Fibroblast of the aortic adventitia (primary cell): Measurements from ENCODE around the gene ARHGEF39. TPM values are rescaled to one million over a fixed set of nuclear protein-coding genes. Genes with fewer than 3 reads are reported as not detected.
A peak's percentile ranks its signal among the peaks of the same experiment; 100 is the strongest.

Source experiments
- DNase-seq: peaks from one replicate; pipeline ENCODE4 v3.0.0-alpha.2; 2010; ENCODE audit warnings: low read depth
- H3K4me3 ChIP-seq: 2 replicates; pipeline ENCODE4 v1.5.1; 2011; ENCODE audit warnings: low read depth, mild to moderate bottlenecking, control low read depth, low read length, moderate library complexity
- total RNA-seq: library from RNA; depleted of rRNA; stranded (reverse); fragments of >200 nt; gene quantifications from 2 replicates; pipeline ENCODE4 v1.2.3, GENCODE V29; 2012; ENCODE audit warnings: low replicate concordance
- TF ChIP-seq, protein P1 (sequence below): IDR thresholded peaks from 2 replicates; pipeline ENCODE4 v1.5.1; 2011; ENCODE audit warnings: mild to moderate bottlenecking, low read length, control low read depth, inconsistent platforms; ENCODE audit not compliant: insufficient read depth

Gene ARHGEF39
- total RNA-seq, 1 donor: 3.9 TPM

GRCh38 chr9:35658968-35659220 lies 6.1 kb downstream of the ARHGEF39 start:
- TF ChIP-seq, protein P1, sequence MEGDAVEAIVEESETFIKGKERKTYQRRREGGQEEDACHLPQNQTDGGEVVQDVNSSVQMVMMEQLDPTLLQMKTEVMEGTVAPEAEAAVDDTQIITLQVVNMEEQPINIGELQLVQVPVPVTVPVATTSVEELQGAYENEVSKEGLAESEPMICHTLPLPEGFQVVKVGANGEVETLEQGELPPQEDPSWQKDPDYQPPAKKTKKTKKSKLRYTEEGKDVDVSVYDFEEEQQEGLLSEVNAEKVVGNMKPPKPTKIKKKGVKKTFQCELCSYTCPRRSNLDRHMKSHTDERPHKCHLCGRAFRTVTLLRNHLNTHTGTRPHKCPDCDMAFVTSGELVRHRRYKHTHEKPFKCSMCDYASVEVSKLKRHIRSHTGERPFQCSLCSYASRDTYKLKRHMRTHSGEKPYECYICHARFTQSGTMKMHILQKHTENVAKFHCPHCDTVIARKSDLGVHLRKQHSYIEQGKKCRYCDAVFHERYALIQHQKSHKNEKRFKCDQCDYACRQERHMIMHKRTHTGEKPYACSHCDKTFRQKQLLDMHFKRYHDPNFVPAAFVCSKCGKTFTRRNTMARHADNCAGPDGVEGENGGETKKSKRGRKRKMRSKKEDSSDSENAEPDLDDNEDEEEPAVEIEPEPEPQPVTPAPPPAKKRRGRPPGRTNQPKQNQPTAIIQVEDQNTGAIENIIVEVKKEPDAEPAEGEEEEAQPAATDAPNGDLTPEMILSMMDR: no peak
- H3K4me3 ChIP-seq: peak overlapping the region; percentile 94
- peak; percentile 64 for DNase-seq

GRCh38 chr9:35658137-35658967 lies 6.6 kb downstream of the ARHGEF39 start, which contains the start of gene CCDC107:
Gene CCDC107 (plus strand): TSS chr9:35658292. CDS start chr9:35658380, 88 bp downstream.
- TF ChIP-seq, protein P1: peak; percentile 57
- peak within 1 kb of the TSS; percentile 94 for H3K4me3 ChIP-seq
- peak; percentile 86 for DNase-seq

- TF ChIP-seq, protein P1: peak; percentile 40
Measured at GRCh38 chr9:35657546-35658136, 7.4 kb downstream of the ARHGEF39 start, which contains the start of gene RMRP. Gene RMRP (minus strand): TSS chr9:35658019.

GRCh38 chr9:35656831-35657545 lies 8.0 kb downstream of the ARHGEF39 start:
- DNase-seq: peak; percentile 73
- TF ChIP-seq, protein P1: no peak
- H3K4me3 ChIP-seq: peak overlapping the region; percentile 44

More at GRCh38 chr9:35657546-35658136, 7.4 kb downstream of the ARHGEF39 start, which contains the start of gene RMRP:
- peak within 1 kb of the TSS; percentile 94 for H3K4me3 ChIP-seq
- peak; percentile 100 for DNase-seq

- DNase-seq: no peak
- TF ChIP-seq, protein P1: no peak
- H3K4me3 ChIP-seq: no peak overlapping the region
Measured at GRCh38 chr9:35656348-35656747, 8.6 kb downstream of the ARHGEF39 start.

DNA sequence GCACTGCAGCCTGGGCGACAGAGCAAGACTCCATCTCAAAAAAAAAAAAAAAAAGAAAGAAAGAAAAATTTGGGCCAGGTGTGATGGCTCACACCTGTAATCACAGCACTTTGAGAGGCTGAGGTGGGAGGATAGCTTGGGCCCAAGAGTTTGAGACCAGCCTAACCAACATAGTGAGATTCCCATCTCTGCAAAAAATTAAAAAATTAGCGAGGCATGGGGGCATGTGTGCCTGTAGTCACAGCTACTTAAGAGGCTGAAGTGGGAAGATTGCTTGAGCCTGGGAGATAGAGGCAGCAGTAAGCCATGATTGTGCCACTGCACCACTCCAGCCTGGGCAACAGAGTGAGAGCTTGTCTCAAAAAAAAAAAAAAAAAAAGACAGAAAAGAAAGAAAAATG lies 11.4 kb downstream of the ARHGEF39 start:
- H3K4me3 ChIP-seq: no peak overlapping the region
- no peak for DNase-seq
- TF ChIP-seq, protein P1: no peak
